HPDE6-E6E7 (cell line): Measurements from ENCODE around the gene SOX18.

Experiments used
- DNase-seq: peaks from one replicate; pipeline ENCODE4 v3.0.0; 2011; ENCODE audit warnings: missing footprints; ENCODE audit errors: extremely low spot score

SOX18 gene

DNA sequence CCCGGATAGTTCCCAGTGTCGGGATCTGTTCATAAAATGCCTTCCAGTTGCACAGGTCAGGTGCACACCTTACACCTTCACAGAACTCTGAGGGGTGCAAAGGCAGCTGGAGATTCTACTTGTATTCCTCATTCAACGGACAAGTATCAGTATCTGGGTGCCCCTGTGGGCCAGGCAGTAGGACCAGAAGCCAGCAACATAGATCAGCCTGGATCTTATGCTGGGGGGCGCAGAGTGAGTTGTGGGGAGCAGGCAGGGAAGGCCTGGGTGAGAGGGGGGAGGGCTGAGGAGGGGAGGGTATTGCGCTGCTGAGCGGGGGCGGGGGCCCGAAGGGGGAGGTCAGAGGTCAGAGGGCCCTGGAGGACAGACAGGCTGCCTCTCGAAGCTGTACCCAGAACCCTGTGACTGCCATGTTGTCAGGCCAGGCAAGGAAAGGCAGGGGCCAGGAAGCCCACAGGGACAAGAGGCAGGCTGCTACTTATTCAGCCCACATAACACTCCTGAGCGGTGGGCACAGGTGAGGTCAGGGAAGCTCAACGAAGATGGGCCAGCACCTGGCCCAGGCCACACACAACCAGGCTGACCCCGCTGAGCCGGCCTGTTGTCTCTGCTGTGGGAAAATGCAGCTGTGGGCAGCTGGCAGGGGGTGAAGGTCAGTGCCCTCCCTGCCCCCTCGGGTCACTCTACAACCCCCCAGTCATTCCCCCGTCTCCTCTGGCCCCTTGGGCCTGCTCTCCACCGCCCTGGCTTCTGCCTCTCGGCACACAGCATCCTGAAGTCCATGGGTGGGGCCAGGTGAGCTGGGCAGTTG, 31.6 kb upstream of the SOX18 start:
- DNase-seq, result no peak

DNA sequence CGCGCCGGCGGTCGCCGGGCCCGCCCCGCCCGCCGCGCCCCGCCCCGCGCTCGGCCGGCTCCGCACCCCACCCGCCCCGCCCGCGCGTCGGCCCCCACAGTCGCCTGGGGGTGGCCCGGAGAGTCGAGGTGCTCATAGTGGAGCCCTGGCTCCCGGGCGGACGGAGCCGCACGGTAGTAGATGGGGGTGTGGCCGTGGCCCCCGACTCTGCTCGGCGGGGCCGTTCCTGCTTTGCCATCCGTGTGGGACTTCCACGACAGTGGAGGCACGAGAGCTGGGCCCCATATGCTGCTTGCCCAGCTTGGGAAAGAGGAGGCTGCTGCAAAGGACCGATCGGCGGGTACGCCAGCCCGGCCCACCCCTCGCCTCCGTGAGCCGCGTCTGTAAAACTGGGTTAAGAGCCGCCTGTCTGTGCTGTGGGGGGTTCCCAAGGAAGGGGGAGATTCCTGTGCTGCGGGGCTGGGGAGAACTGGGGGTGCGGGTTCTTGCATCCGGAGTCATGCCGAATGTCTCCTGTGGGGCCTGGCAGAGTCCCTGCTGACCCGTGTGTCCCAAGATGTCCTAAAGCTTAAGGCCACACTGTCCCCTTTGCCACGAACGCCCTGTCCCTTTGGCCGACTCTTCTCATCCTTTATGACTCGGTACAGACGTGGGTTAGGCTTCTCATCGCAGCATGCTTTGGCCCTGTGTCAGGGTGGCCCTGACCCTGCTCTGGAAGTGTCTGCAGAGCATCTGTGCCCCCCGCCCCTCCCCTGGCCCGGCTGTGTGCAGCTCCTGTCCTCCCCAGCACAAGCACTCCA, 30.8 kb upstream of the SOX18 start, which contains the start of gene OPRL1:
Gene OPRL1, plus strand, starts transcription at position 70 of the 800 bp plus-strand sequence. CDS start 12,639 bp downstream, outside the sequence.
- no peak for DNase-seq

DNA sequence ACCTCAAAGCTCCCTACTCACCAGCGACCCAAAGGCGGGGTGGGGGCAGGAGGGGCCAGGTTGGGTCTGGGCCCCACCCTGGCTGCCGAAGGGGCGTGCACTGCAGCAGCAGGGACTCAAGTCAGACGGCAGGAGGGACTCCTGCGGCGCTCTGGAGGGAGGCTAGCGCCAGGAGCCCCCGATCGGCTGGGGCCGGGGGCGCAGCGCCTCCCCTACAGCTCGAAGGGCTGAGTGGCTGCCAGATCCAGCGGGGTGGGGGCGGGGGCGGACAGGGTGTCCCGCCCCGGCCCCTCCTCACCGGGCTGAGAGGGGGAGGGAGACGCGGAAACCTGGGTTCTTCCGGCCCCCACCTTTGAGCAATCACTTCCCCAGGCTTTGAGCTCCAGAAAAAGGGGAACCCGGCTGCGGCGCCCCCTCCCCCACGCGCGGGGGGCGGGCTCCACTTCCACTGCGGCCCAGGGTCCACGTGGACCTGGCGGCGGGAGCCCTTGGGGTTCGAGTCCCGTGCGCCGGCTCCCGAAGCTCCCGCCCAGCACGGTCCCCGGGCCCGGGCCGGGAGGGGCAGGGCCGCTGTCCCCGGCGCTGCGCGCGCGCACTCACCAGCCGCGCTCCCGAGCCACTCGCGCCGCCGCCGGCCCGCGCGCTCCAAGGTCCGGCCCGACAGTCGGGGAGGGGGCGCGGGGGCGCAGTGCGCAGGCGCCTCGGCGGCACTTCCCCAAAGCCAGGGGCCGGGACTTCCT, 30.0 kb upstream of the SOX18 start, which contains the start of gene RGS19:
Gene RGS19, minus strand, starts transcription at position 246 of the 740 bp plus-strand sequence. CDS start 2,632 bp downstream, outside the sequence.
- no peak for DNase-seq

DNA sequence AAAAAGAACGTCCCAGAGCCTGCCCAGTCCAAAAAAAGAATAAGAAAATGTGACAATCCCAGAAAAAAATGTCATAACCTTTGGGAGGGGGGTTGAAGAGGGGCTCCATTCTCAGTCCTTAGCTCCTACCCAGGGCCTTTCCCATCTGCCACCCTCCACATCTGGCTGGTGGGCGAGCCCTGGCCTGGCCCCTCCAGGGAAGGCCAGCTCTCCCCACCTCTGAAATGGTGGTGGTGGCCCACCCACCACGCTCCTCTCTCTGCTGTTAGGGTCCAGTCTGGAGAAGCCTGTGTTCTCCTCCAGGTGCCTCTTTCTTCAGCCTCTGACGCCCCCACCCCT, 29.5 kb upstream of the SOX18 start:
- DNase-seq, result no peak

- no peak for DNase-seq
Observed at GRCh38 chr20:64077876-64078551, 28.6 kb upstream of the SOX18 start.

DNA sequence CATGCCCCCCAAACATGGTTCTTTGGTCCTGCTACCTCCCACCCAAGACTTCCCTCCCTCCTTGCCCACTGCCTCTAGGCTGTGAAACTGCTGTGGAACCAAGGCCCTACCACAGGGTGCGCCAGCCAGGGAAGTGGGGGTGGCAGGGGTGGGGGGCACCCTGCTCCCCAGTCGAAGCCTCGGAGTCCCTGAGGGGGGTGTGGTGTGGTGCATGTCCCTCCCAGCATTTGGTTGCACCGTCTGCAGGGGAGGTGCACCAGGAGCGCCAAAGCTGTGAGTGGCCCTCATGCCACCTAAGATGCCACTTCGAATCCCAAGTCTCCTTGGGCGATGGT, 28.1 kb upstream of the SOX18 start:
- DNase-seq, result no peak

GRCh38 chr20:64077094-64077493, 27.7 kb upstream of the SOX18 start:
- DNase-seq, result no peak

- no peak for DNase-seq
Observed at GRCh38 chr20:64076061-64076997, 26.9 kb upstream of the SOX18 start.

DNA sequence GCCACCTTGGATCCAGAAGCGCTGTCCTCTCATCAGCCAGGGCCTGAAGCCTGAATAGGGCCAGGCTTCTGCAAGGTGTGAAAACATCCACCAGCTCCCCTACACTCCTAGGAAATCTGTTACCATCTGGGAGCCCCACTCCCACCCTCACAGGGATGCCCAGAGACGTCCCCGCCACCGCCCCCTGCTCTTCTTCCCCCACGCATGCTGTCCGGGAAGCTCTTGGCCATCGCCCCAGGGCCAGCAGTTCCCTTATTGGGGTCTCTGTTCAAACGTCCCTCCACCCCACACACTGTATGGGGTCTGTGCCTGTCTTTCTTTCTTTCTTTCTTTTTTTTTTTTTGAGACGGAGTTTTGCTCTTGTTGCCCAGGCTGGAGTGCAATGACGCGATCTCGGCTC, 26.1 kb upstream of the SOX18 start:
- no peak for DNase-seq

- no peak for DNase-seq
Observed at GRCh38 chr20:64074963-64075362, 25.5 kb upstream of the SOX18 start.

- no peak for DNase-seq
Observed at GRCh38 chr20:64074184-64074789, 24.8 kb upstream of the SOX18 start.

DNA sequence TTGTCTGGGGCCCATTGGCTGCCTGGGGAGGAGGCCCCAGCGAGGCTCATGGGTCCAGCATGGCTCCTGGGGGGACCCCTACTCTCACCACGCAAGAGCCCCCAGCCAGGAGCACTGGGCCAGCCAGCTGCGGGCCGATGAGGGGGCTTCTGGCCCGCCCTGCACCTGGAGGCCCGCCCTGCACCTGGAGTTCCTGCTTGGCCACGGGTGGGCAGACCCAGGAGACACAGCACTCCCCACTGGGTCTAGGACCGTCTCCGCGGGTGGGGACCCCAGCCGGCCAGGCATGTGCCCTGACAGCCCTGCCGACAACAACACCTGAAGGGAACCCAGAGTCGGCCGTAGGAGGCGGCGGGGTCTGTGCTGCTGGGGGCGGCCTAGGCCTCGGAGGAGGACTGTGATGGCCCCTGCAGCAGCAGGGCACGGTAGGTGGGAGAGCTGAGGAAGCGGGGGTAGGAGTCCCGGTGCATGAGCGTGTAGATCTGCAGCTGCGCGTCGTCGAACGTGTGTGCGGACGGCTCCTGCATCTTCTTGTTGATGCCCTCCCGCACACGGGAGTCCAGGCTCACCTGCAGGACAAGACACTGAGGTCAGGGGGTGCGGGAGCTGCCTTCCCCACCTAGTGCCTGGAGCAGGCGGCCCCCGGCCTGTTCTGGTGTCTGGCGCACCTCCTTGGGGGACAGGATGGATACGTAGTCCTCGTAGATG, 24.2 kb upstream of the SOX18 start:
- DNase-seq, result no peak

DNA sequence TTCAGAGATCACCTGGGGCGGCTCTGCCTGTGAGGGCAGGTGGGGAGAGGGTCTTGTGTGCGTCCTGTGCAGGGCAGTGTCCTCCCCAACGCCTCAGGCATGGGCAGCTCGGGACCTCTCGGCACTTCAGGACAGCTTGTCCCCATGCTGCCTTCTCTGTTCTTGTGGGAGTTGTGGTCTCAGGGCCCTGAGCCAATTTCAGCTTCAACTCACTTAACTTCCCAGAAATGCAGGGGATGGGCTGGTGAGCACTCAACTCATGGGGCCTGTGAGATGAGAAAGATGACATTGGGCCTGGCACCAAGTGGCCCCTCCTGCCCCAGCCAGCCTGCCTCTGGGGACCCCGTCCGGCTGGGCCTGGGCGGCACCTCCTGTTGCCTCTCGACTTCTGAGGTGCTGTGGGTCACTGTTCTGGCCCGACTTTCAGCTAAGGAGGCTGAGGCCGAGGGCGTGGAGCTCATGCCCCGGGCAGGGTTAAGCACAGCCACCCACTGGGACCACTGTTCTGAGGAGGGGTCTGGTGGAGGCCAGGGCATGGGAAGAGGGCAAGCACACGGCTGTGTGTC, 23.1 kb upstream of the SOX18 start:
- no peak for DNase-seq

DNA sequence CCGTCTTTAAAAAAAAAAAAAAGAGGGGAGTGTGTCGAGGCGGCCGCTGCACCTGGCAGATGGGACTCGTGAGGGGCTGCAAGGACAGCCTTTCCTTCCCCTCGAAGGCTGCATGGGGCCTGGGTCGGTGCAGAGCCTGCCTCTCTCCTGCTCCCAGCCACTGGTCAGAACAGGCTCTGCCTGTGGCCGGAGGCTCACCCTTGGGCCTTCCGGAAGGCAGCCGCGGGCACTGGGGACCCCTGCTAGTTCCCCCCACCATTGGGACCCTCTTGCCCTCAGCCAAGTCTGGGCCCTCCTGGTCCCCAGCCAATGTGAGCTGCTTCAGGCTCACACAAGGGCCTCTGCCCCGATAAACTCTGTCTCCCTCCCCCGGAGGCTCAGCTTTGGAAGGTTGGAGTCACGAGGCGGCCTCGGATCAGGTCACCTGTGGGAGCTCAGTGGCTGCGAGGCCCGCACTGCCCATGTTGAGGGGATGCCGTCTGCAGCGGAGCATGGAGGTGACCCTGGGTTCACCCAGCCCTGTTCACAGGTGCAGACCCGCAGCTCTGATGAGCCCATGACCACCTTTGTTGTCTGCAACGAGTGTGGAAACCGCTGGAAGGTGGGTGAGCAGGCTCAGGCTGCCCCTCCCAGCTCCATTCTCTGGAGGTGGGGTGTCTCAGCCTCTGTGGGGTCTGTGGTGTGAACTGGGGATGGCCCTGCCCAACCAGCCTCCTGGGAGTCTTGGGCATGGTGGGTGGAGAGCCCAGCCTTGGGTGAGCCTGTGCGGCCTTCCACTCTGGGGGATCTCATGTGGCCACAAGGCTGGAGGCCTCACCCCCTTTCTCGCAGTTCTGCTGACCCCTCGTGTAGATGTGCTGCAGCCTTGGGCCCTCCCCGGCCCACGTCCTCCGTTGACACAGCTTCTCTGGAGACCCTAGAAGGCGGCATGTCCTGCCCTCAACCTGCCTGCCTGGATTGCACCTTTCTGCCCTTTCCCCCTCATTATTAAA, 22.2 kb upstream of the SOX18 start:
- no peak for DNase-seq

- DNase-seq, result no peak
Observed at GRCh38 chr20:64070244-64070993, 21.0 kb upstream of the SOX18 start.

- DNase-seq, result peak; percentile 64
Observed at GRCh38 chr20:64069614-64070243, 20.3 kb upstream of the SOX18 start.

- no peak for DNase-seq
Observed at GRCh38 chr20:64069209-64069613, 19.8 kb upstream of the SOX18 start.
